Fibroblast of pulmonary artery (primary cell): ENCODE results near the gene CDK8.

ENCODE experiments used
- DNase-seq: peaks from one replicate; pipeline ENCODE4 v3.0.0-alpha.2; 2010; ENCODE audit warnings: low read depth
- H3K4me3 ChIP-seq: replicated peaks from 2 replicates; pipeline ENCODE4 v1.5.1; 2011; ENCODE audit warnings: low read depth, mild to moderate bottlenecking, control low read depth, low read length, moderate library complexity
- TF ChIP-seq, protein P1 (sequence below): IDR thresholded peaks from 2 replicates; pipeline ENCODE4 v1.5.1; 2011; ENCODE audit warnings: mild to moderate bottlenecking, control low read depth, low read length, inconsistent platforms; ENCODE audit errors: missing control alignments

Gene CDK8

DNA sequence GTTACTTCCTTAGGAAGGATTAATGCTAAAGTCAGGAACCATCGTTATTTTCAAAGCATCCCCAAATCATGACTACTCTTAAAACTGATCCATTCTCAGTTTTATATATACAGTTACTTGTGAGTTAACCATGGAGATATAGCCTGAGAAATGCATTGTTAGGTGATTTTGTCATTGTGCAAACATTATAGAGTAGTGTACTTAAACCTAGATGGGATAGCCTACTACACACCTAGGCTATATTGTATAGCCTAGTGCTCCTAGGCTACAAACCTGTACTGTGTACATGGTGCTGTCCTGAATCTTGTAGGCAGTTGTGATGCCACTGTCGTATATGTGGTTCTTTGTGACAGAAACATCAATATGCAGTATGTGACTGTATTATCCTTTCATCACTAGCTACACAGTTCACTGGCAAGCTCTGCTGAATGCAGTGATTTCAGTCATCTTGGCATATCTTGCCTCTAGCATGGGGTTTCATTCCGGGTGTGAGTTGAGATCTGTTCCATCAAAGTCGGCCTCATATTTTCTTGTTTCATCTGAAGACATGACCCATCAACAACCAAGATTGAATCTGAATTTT is 45.3 kb downstream of the CDK8 start:
- H3K4me3 ChIP-seq = no peak overlapping the region
- DNase-seq = no peak
- TF ChIP-seq, protein P1, sequence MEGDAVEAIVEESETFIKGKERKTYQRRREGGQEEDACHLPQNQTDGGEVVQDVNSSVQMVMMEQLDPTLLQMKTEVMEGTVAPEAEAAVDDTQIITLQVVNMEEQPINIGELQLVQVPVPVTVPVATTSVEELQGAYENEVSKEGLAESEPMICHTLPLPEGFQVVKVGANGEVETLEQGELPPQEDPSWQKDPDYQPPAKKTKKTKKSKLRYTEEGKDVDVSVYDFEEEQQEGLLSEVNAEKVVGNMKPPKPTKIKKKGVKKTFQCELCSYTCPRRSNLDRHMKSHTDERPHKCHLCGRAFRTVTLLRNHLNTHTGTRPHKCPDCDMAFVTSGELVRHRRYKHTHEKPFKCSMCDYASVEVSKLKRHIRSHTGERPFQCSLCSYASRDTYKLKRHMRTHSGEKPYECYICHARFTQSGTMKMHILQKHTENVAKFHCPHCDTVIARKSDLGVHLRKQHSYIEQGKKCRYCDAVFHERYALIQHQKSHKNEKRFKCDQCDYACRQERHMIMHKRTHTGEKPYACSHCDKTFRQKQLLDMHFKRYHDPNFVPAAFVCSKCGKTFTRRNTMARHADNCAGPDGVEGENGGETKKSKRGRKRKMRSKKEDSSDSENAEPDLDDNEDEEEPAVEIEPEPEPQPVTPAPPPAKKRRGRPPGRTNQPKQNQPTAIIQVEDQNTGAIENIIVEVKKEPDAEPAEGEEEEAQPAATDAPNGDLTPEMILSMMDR = no peak

DNA sequence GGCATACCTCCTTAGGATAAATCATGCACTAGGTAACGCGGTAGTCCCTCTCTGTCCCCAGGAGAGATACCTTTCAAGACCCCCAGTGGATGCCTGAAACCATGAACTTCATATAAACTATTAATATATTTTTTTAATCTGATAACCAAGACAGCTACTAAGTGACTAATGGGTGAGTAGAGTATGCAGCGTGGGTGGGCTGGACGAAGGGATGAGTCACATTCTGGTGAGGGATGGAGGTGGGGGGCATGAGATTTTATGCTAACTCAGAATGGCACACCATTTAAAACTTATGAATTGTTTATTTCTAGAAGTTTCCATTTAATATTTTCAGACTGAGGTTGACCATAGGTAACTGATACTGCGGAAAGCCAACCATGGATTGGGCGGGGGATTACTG is 46.2 kb downstream of the CDK8 start:
- no peak overlapping the region for H3K4me3 ChIP-seq
- TF ChIP-seq, protein P1 = no peak
- DNase-seq = peak; percentile 50

DNA sequence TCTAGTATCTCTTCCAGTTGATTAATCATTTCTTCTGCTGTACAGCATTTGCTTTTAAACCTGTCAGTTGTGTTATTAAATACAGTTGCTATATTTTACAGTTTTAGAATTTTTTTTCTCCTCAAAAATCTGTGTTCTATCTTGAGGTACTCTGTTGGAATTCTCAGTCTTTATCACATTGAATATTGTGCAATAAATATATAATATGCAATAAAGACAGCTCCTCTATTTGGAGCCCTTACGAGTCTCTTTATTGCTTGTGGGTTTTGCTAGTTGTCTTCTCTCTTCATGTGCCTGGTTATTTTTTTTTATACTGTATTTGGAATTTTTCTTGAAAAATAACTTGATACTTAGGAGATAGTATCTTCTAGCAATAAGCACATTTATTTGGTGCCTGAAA is 51.7 kb downstream of the CDK8 start:
- TF ChIP-seq, protein P1 = no peak
- H3K4me3 ChIP-seq = no peak overlapping the region
- no peak for DNase-seq

DNA sequence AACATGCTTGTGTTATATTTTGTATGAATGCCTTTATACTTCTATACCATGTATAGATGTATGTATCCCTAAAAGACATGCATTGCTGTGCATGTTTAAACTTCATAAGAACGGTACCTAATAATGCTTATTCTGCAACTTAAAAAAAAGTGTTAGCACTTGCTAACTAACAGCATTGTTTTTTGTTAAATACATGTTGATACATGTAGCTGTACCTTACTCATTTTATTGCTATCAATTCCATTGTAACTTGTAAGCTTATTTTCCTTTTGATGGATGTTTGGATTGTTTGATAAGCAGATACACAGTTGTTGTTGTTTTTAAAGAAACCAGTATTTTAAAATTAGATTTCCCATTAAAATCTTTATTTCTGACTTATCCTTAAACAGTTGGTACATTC is 53.8 kb downstream of the CDK8 start:
- DNase-seq = no peak
- H3K4me3 ChIP-seq = no peak overlapping the region
- TF ChIP-seq, protein P1 = no peak

DNA sequence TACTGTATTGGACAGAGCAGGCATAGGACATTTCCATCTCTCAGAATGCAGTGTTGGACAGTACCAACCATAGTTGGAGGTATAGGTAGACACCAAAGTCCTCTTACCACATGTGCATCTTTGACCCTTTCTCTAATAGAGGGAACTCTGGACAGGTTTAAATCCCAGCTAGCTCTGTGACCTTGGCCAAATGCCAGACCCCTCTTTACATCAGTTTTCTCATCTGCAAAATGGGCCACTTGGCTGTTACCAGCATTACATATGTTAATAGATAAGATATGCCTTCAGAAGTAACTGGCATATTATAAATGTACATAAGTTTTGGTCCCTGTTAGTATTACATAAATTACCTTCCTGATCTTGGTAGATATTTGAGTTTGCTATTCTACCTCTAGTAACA is 54.3 kb downstream of the CDK8 start:
- DNase-seq = no peak
- no peak overlapping the region for H3K4me3 ChIP-seq
- TF ChIP-seq, protein P1 = no peak

DNA sequence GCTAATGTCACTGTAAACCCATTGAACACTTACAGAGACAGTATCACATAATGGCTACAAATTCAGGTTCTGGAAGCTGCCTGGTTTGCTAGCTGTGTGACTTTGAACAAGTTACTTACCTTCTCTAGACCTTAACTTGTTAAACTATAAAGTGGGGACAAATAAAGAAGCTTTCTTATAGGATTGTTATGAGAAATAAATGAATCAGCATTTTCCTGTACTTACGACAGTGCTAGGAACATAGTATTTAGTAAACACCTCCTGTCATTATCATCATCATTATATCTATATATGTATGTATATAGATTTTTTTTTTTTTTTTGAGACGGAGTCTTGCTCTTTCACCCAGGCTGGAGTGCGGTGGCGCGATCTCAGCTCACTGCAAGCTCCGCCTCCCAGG is 54.9 kb downstream of the CDK8 start:
- DNase-seq = no peak
- no peak overlapping the region for H3K4me3 ChIP-seq
- TF ChIP-seq, protein P1 = no peak

DNA sequence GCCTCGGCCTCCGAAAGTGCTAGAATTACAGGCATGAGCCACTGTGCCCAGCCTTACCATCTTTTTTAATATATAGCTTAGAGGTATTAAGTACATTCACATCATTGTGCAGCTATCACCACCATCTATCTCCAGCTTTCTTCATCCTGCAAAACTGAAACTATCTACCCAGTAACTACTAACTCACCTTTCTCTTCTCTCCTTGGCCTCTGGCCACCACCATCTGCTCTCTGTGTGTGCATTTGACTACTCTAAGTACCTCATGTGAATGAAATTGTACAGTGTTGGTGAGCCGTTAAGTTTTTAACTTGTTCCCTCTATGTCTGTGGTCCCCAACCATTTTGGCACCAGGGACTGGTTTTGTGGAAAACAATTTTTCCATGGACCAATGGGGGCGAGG is 56.1 kb downstream of the CDK8 start:
- H3K4me3 ChIP-seq = no peak overlapping the region
- DNase-seq = no peak
- TF ChIP-seq, protein P1 = no peak
